NCI-H2227 (cell line): ENCODE measurements around the gene LPIN1.
"Not testable (repeated sequence)": the region's sequence is repeated elsewhere in the genome, so short reads cannot be mapped to it uniquely, and the experiment has no call there.

Experiments used
- DNase-seq: peaks from one replicate; lab custom pipeline; 2025; ENCODE audit not compliant: unreplicated experiment; lab: John Stamatoyannopoulos, UW

The LPIN1 gene

GRCh38 chr2:11810237-11810977 lies 64.0 kb downstream of the LPIN1 start:
- no peak for DNase-seq

GRCh38 chr2:11811036-11811654 lies 64.7 kb downstream of the LPIN1 start:
- no peak for DNase-seq

- no peak for DNase-seq
These were observed 66.2 kb downstream of the LPIN1 start for GRCh38 chr2:11812466-11813248.

- not testable (repeated sequence) for DNase-seq
These were observed 66.9 kb downstream of the LPIN1 start for GRCh38 chr2:11813345-11813744.

GRCh38 chr2:11813951-11814350 lies 67.5 kb downstream of the LPIN1 start:
- DNase-seq: no peak

- DNase-seq: no peak
These were observed 68.6 kb downstream of the LPIN1 start for GRCh38 chr2:11814979-11815510.

- DNase-seq: not testable (repeated sequence)
These were observed 70.5 kb downstream of the LPIN1 start for GRCh38 chr2:11816935-11817334.

- no peak for DNase-seq
These were observed 72.8 kb downstream of the LPIN1 start for GRCh38 chr2:11819235-11819729.

- no peak for DNase-seq
These were observed 74.2 kb downstream of the LPIN1 start for GRCh38 chr2:11820650-11821049.

GRCh38 chr2:11821705-11822104 lies 75.3 kb downstream of the LPIN1 start:
- no peak for DNase-seq

GRCh38 chr2:11822359-11822745 lies 75.9 kb downstream of the LPIN1 start:
- DNase-seq: not testable (repeated sequence)

- no peak for DNase-seq
These were observed 76.5 kb downstream of the LPIN1 start for GRCh38 chr2:11822746-11823451.

GRCh38 chr2:11824901-11825828 lies 78.7 kb downstream of the LPIN1 start:
- DNase-seq: no peak

GRCh38 chr2:11827547-11827946 lies 81.1 kb downstream of the LPIN1 start:
- no peak for DNase-seq

- no peak for DNase-seq
These were observed 82.5 kb downstream of the LPIN1 start for GRCh38 chr2:11828933-11829323.

GRCh38 chr2:11829324-11829946 lies 83.0 kb downstream of the LPIN1 start:
- DNase-seq: peak; percentile 69

- DNase-seq: peak; percentile 86
These were observed 83.7 kb downstream of the LPIN1 start for GRCh38 chr2:11829947-11830707.

- DNase-seq: no peak
These were observed 84.4 kb downstream of the LPIN1 start for GRCh38 chr2:11830708-11831301.
